ENCODE results near the gene CIAO3.
"Not testable (repeated sequence)": the region's sequence is repeated elsewhere in the genome, so short reads cannot be mapped to it uniquely, and the experiment has no call there.

Gene CIAO3

GRCh38 chr16:692356-693108, 48.3 kb downstream of the CIAO3 start:
- intact Hi-C loops (cut with DNase I) = no loop called here
- no peak for DNase-seq

- intact Hi-C loops (cut with DNase I) = not testable (repeated sequence)
Observed at GRCh38 chr16:691242-691641, 49.6 kb downstream of the CIAO3 start.

GRCh38 chr16:689175-689897, 51.5 kb downstream of the CIAO3 start:
- intact Hi-C loops (cut with DNase I) = no loop called here
- no peak for DNase-seq

More at GRCh38 chr16:691242-691641, 49.6 kb downstream of the CIAO3 start:
- not testable (repeated sequence) for DNase-seq

DNA sequence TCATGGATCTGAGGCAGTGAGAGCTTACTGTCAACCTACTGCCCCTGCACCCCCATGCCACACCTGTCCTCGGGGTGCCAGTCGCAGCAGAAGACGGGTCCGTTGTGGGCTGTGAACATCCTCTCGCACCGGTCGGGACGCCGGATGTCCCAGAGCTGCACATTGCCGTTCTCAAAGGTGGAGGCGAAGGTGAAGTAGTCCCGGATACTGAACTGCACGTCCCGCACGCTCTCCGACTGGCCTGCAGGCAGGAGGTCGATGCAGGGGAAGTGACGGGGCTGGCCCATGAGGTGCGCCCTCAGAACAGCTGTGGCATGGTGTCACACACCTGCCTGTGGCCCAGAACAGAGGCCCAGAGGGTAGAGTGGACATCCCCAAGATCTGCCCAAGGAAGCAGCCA, 53.3 kb downstream of the CIAO3 start:
- DNase-seq = no peak
- intact Hi-C loops (cut with DNase I) = no loop called here

DNA sequence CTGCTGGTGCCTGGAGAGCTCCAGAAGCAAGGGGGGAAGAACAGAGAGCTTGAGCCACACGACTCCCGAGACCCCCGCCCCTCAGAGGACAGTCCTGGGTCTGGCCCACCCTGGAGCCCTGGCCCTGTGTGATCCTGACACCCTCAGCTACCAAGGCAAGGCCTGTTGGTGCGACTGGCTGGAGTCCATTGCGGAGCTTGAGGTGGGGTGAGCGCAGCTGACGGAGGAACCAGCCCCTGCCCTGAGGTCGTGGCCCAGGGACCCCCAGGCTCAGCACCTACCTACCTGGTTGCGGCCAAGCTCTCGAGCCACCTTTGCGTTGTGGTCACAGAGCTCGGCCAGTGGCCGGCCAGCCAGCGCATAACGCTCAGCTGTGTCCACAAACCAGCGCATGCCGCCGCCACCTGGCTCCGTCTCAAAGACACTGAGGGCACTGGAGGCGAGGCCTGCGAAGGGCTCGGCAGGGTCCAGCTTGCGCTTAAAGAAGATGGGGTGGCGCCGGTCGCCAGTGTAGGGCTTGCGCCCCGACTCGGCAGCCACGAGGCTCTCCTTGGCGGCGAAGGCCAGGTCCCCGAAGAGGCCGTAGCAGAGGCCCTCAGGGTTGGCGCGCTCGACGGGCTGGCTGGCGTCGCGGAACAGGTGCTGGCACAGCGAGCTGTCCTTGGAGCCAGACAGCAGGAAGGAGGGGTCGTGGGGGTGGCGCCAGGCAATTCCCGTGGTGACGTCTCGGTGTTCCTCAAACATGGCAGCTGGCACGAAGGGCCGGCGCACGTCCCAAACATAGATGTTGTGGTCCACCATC, 54.1 kb downstream of the CIAO3 start:
- intact Hi-C loops (cut with DNase I) = no loop called here
- no peak for DNase-seq

DNA sequence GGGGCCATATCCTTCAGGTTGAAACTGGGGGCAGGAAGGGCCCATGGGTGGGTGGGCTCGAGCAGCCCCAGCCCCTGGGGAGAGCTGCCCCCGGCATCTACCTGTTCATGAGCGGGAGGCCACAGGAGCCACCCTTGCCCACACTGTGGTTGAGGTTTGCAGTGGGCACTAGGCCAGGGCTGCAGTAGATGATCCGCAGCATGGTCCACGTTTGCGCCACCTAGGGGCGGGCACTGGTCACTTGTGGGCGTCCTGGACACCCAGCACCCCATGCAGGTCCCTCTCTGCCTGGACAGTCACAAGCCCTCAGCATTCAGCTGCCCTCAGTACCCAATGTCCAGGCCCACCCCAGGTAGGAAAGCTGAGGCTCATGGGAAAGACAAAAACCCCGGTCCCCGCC, 54.8 kb downstream of the CIAO3 start:
- DNase-seq = no peak

GRCh38 chr16:684961-685696, 55.7 kb downstream of the CIAO3 start:
- DNase-seq = no peak
- intact Hi-C loops (cut with DNase I) = no loop called here

More for the DNA sequence above, 54.8 kb downstream of the CIAO3 start:
- intact Hi-C loops (cut with DNase I) = no loop called here

- intact Hi-C loops (cut with DNase I) = no loop called here
Observed at GRCh38 chr16:684071-684794, 56.6 kb downstream of the CIAO3 start, which contains the start of gene JMJD8. Gene JMJD8, minus strand, starts transcription at chr16:684334. Its CDS starts 15 bp downstream, at chr16:684319.

GRCh38 chr16:683396-684070, 57.3 kb downstream of the CIAO3 start:
- intact Hi-C loops (cut with DNase I) = no loop called here
- no peak for DNase-seq

More at GRCh38 chr16:684071-684794, 56.6 kb downstream of the CIAO3 start, which contains the start of gene JMJD8:
- DNase-seq = peak; percentile 92 to 99 (median 98)

DNA sequence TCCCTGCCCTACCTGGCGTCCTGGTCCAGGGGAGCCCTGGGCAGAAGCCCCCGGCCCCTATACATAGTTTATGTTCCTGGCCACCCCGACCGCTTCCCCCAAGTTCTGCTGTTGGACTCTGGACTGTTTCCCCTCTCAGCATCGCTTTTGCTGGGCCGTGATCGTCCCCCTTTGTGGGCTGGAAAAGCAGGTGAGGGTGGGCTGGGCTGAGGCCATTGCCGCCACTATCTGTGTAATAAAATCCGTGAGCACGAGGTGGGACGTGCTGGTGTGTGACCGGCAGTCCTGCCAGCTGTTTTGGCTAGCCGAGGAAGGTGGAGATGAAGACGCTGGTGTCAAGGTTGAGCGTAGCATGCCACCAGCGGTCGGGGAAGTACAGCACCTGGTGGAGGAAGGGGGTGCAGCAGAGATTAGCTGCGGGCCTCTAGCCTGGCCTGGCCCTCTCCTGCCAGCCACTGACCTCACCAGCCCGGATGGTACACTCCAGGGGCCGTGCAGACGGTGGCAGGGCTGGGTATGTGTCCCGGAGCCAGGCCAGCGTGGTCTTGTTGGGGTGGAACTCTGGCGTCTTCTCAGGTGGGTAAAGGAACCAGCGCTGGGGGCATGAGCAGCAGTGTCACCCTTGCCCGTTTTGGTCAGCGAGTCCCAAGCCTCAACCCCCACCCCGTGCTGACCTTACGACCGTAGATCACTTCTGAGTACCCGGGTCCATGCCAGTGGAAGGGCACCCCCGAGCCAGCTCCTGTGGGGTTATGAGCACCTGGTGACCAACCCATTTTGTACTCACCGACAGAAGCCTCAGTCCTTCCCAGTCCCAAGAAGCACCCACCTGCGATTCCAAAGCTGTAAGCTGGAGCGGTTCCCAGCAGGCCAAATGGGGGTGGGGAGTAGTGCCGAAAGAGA, 58.1 kb downstream of the CIAO3 start:
- intact Hi-C loops (cut with DNase I) = no loop called here
- DNase-seq = no peak

DNA sequence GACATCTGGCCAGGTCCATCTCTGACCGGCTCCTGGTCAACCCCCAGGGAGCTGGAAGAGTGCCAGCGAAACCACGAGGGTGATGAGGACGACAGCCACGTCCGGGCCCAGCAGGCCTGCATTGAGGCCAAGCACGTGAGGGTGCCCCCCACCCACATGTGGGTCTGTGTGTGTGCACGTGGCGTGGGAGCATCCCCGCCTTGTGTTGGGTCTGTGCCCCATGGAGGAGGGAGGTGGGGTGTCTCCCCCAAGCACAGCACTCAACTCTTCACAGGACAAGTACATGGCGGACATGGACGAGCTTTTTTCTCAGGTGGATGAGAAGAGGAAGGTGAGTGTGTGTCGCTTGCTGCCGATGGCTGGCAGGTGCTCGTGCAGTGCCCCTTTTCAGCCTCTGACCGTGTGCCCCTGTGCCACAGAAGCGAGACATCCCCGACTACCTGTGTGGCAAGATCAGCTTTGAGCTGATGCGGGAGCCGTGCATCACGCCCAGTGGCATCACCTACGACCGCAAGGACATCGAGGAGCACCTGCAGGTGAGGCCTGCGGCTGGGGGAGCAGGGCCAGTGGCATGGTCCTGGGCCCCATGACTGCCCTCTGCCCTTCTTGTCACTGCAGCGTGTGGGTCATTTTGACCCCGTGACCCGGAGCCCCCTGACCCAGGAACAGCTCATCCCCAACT, 58.9 kb downstream of the CIAO3 start:
- intact Hi-C loops (cut with DNase I) = no loop called here
- no peak for DNase-seq

GRCh38 chr16:680967-681745, 59.6 kb downstream of the CIAO3 start:
- no peak for DNase-seq
- intact Hi-C loops (cut with DNase I) = no loop called here

DNA sequence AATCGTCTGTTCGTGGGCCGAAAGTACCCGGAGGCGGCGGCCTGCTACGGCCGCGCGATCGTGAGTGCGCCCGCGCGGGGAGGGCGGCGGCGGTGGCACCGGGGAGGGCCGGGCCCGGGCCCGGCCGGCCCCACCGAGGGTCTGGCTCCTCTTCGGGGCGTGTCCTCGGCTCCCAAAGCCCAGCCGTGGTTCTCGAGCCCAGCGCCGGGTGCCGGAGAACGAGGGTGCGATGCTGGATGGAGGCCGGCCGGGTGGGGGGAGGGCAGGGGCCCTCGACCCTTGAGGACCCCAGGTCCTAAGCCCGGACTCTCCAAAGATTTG, 60.2 kb downstream of the CIAO3 start:
- no peak for DNase-seq
- intact Hi-C loops (cut with DNase I) = no loop called here

- DNase-seq = peak; percentile 57 to 96 (median 89)
- intact Hi-C loops (cut with DNase I) = no loop called here
Observed at GRCh38 chr16:679814-680624, 60.8 kb downstream of the CIAO3 start, which contains the start of gene STUB1. Gene STUB1, plus strand, starts transcription at chr16:680410. Its CDS starts 116 bp downstream, at chr16:680526.
